ENCODE results near the gene FRAS1.

The FRAS1 gene

GRCh38 chr4:78369679-78370078 lies 312.6 kb downstream of the FRAS1 start:
- peak; percentile 52 for DNase-seq (ENCODE audit: low spot score)

- peak; percentile 66 for DNase-seq (ENCODE audit: low spot score)
Measured at GRCh38 chr4:78370631-78371372, 313.7 kb downstream of the FRAS1 start.

- no peak for DNase-seq (ENCODE audit: low spot score)
Measured at GRCh38 chr4:78372355-78372988, 315.3 kb downstream of the FRAS1 start.

GRCh38 chr4:78377555-78377954 lies 320.4 kb downstream of the FRAS1 start:
- DNase-seq (ENCODE audit: low spot score), result no peak

- DNase-seq (ENCODE audit: low spot score), result peak; percentile 44
Measured at GRCh38 chr4:78379040-78379439, 321.9 kb downstream of the FRAS1 start.

GRCh38 chr4:78379991-78380729 lies 323.0 kb downstream of the FRAS1 start:
- peak; percentile 67 for DNase-seq (ENCODE audit: low spot score)

- no peak for DNase-seq (ENCODE audit: low spot score)
Measured at GRCh38 chr4:78386679-78387078, 329.6 kb downstream of the FRAS1 start.

- no peak for DNase-seq (ENCODE audit: low spot score)
Measured at GRCh38 chr4:78395642-78396041, 338.5 kb downstream of the FRAS1 start.

GRCh38 chr4:78396613-78397291 lies 339.6 kb downstream of the FRAS1 start:
- no peak for DNase-seq (ENCODE audit: low spot score)

GRCh38 chr4:78397292-78397630 lies 340.1 kb downstream of the FRAS1 start:
- no peak for DNase-seq (ENCODE audit: low spot score)

- DNase-seq (ENCODE audit: low spot score), result peak; percentile 26
Measured at GRCh38 chr4:78409612-78410202, 352.6 kb downstream of the FRAS1 start.

GRCh38 chr4:78410225-78410624 lies 353.1 kb downstream of the FRAS1 start:
- DNase-seq (ENCODE audit: low spot score), result no peak

GRCh38 chr4:78410676-78411075 lies 353.6 kb downstream of the FRAS1 start:
- DNase-seq (ENCODE audit: low spot score), result no peak

GRCh38 chr4:78414116-78414515 lies 357.0 kb downstream of the FRAS1 start:
- DNase-seq (ENCODE audit: low spot score), result no peak

GRCh38 chr4:78417603-78418002 lies 360.5 kb downstream of the FRAS1 start:
- DNase-seq (ENCODE audit: low spot score), result no peak

- no peak for DNase-seq (ENCODE audit: low spot score)
Measured at GRCh38 chr4:78418406-78418805, 361.3 kb downstream of the FRAS1 start.

GRCh38 chr4:78423790-78424189 lies 366.7 kb downstream of the FRAS1 start:
- DNase-seq (ENCODE audit: low spot score), result peak; percentile 23

- peak; percentile 74 for DNase-seq (ENCODE audit: low spot score)
Measured at GRCh38 chr4:78424461-78424860, 367.3 kb downstream of the FRAS1 start.

GRCh38 chr4:78426972-78427371 lies 369.8 kb downstream of the FRAS1 start:
- DNase-seq (ENCODE audit: low spot score), result peak; percentile 68

- DNase-seq (ENCODE audit: low spot score), result no peak
Measured at GRCh38 chr4:78428996-78429395, 371.9 kb downstream of the FRAS1 start.

- DNase-seq (ENCODE audit: low spot score), result peak; percentile 85
Measured at GRCh38 chr4:78432896-78433295, 375.8 kb downstream of the FRAS1 start.

- no peak for DNase-seq (ENCODE audit: low spot score)
Measured at GRCh38 chr4:78437608-78438088, 380.5 kb downstream of the FRAS1 start.

Measured in kidney tubule cell (primary cell).